Myocyte (in vitro differentiated cells): ENCODE data around the gene CSNK1G1. TPM values are rescaled to one million over a fixed set of nuclear protein-coding genes. Genes with fewer than 3 reads are reported as not detected.
"Not testable (repeated sequence)": the region's sequence is repeated elsewhere in the genome, so short reads cannot be mapped to it uniquely, and the experiment has no call there.

Experiments used
- DNase-seq: peaks from one replicate; pipeline ENCODE4 v3.0.0-alpha.2; 2012; ENCODE audit warnings: low read depth
- total RNA-seq: library from RNA; depleted of rRNA; stranded (reverse); fragments of >200 nt; gene quantifications from 2 replicates; pipeline ENCODE4 v1.2.3, GENCODE V29; 2014

CSNK1G1 gene
- total RNA-seq, 1 donor from 2014 or later, result 19.3 TPM

- DNase-seq, result peak; percentile 76
Measured at GRCh38 chr15:64246364-64247189, 109.4 kb downstream of the CSNK1G1 start.

GRCh38 chr15:64245405-64245804 lies 110.6 kb downstream of the CSNK1G1 start:
- no peak for DNase-seq

GRCh38 chr15:64237677-64238076 lies 118.3 kb downstream of the CSNK1G1 start:
- DNase-seq, result no peak

- peak; percentile 7 for DNase-seq
Measured at GRCh38 chr15:64236156-64236894, 119.6 kb downstream of the CSNK1G1 start.

GRCh38 chr15:64235552-64235951 lies 120.4 kb downstream of the CSNK1G1 start:
- DNase-seq, result no peak

GRCh38 chr15:64233299-64233698 lies 122.7 kb downstream of the CSNK1G1 start:
- DNase-seq, result no peak

- DNase-seq, result peak; percentile 57
Measured at GRCh38 chr15:64232400-64232799, 123.6 kb downstream of the CSNK1G1 start.

- DNase-seq, result peak; percentile 36
Measured at GRCh38 chr15:64229129-64229724, 126.7 kb downstream of the CSNK1G1 start.

- DNase-seq, result no peak
Measured at GRCh38 chr15:64225804-64226203, 130.2 kb downstream of the CSNK1G1 start.

- DNase-seq, result peak; percentile 71
Measured at GRCh38 chr15:64224511-64224910, 131.5 kb downstream of the CSNK1G1 start.

GRCh38 chr15:64223882-64224281 lies 132.1 kb downstream of the CSNK1G1 start:
- no peak for DNase-seq

- no peak for DNase-seq
Measured at GRCh38 chr15:64222573-64223366, 133.2 kb downstream of the CSNK1G1 start.

GRCh38 chr15:64221911-64222310 lies 134.1 kb downstream of the CSNK1G1 start:
- DNase-seq, result not testable (repeated sequence)

GRCh38 chr15:64217429-64217750 lies 138.6 kb downstream of the CSNK1G1 start:
- DNase-seq, result not testable (repeated sequence)

- peak; percentile 9 for DNase-seq
Measured at GRCh38 chr15:64216730-64217428, 139.1 kb downstream of the CSNK1G1 start.

GRCh38 chr15:64216196-64216595 lies 139.8 kb downstream of the CSNK1G1 start:
- DNase-seq, result no peak

- DNase-seq, result no peak
Measured at GRCh38 chr15:64213646-64214045, 142.3 kb downstream of the CSNK1G1 start.

GRCh38 chr15:64211696-64212095 lies 144.3 kb downstream of the CSNK1G1 start:
- no peak for DNase-seq

- DNase-seq, result no peak
Measured at GRCh38 chr15:64210371-64210770, 145.6 kb downstream of the CSNK1G1 start.

- peak; percentile 59 for DNase-seq
Measured at GRCh38 chr15:64209680-64210334, 146.2 kb downstream of the CSNK1G1 start.
